ENCODE data around the gene ADIPOR1.
"Not testable (repeated sequence)": the region's sequence is repeated elsewhere in the genome, so short reads cannot be mapped to it uniquely, and the experiment has no call there.

ADIPOR1 gene

GRCh38 chr1:202957733-202958543, at the start of gene ADIPOR1:
Gene ADIPOR1 (minus strand): TSS chr1:202958312. CDS start chr1:202951070, 7,242 bp downstream.
- DNase-seq = peak; percentile 88

- DNase-seq = peak; percentile 98
Observed at GRCh38 chr1:203006948-203007871, 49.1 kb upstream of the ADIPOR1 start, which contains the start of gene TMEM183A. Gene TMEM183A (plus strand): TSS chr1:203007374. CDS start chr1:203007466, 92 bp downstream.

- not testable (repeated sequence) for DNase-seq
Observed at GRCh38 chr1:203005395-203006142, 47.5 kb upstream of the ADIPOR1 start.

- DNase-seq = no peak
Observed at GRCh38 chr1:203002951-203003350, 44.8 kb upstream of the ADIPOR1 start.

GRCh38 chr1:203001986-203002385, 43.9 kb upstream of the ADIPOR1 start:
- DNase-seq = no peak

GRCh38 chr1:203000217-203000944, 42.3 kb upstream of the ADIPOR1 start:
- DNase-seq = no peak

- DNase-seq = peak; percentile 61
Observed at GRCh38 chr1:202998836-202999750, 41.0 kb upstream of the ADIPOR1 start.

GRCh38 chr1:202994756-202995155, 36.6 kb upstream of the ADIPOR1 start:
- DNase-seq = no peak

- DNase-seq = no peak
Observed at GRCh38 chr1:202991112-202991511, 33.0 kb upstream of the ADIPOR1 start.

GRCh38 chr1:202989879-202990278, 31.8 kb upstream of the ADIPOR1 start:
- no peak for DNase-seq

- no peak for DNase-seq
Observed at GRCh38 chr1:202987922-202988583, 29.9 kb upstream of the ADIPOR1 start.

GRCh38 chr1:202987255-202987654, 29.1 kb upstream of the ADIPOR1 start:
- DNase-seq = no peak

- not testable (repeated sequence) for DNase-seq
Observed at GRCh38 chr1:202986120-202986519, 28.0 kb upstream of the ADIPOR1 start.

GRCh38 chr1:202982715-202983430, 24.8 kb upstream of the ADIPOR1 start:
- DNase-seq = no peak

- no peak for DNase-seq
Observed at GRCh38 chr1:202981939-202982338, 23.8 kb upstream of the ADIPOR1 start.

GRCh38 chr1:202979459-202979858, 21.3 kb upstream of the ADIPOR1 start:
- DNase-seq = no peak

GRCh38 chr1:202976633-202977032, 18.5 kb upstream of the ADIPOR1 start:
- no peak for DNase-seq

- DNase-seq = no peak
Observed at GRCh38 chr1:202974856-202975255, 16.7 kb upstream of the ADIPOR1 start.

- DNase-seq = no peak
Observed at GRCh38 chr1:202972046-202972445, 13.9 kb upstream of the ADIPOR1 start.

- DNase-seq = peak; percentile 57
Observed at GRCh38 chr1:202968895-202969295, 10.8 kb upstream of the ADIPOR1 start.
